HepG2 (cell line): ENCODE measurements around the gene TSC22D1. TPM values are rescaled to one million over a fixed set of nuclear protein-coding genes. Genes with fewer than 3 reads are reported as not detected.

Source experiments
- ATAC-seq: fragments of 200-7000 bp; cut with Tn5 transposase; 3 replicates; pipeline ENCODE4 v1.9.1; 2020; ENCODE audit warnings: mild to moderate bottlenecking, moderate library complexity
- BruUV-seq: library from RNA; stranded (reverse); fragments of 400-500 nt; replicated peaks from 2 replicates; lab custom pipeline; 2021; lab: Mats Ljungman, UMichigan
- CTCF ChIA-PET: fragments of 300-600 bp; formaldehyde crosslinking; extraction: SDS; loops from one replicate; lab custom pipeline; 2021; ENCODE audit warnings: low total read pairs, inconsistent platforms, low intra/inter-chr PET ratio; lab: Yijun Ruan, JAX
- POLR2A ChIA-PET: fragments of 350-600 bp; sonication (Branson Sonifier 250); formaldehyde crosslinking; loops from one replicate; lab custom pipeline; 2020; ENCODE audit warnings: antibody characterized with exemption, inconsistent platforms; lab: Yijun Ruan, JAX
- DNase-seq: peaks from one replicate; pipeline ENCODE4 v3.0.0-alpha.2; 2015; ENCODE audit warnings: low spot score
- FAIRE-seq: peaks from 3 replicates; lab custom pipeline; 2011; peaks lifted over from hg19 to GRCh38; lab: Jason Lieb, UNC
- H2AFZ ChIP-seq: one replicate; pipeline ENCODE4 v1.6.1; 2011; ENCODE audit warnings: low read length, inconsistent platforms
- H3K27ac ChIP-seq: fragments of 300-600 bp; 3 replicates; pipeline ENCODE4 v1.8.0; 2011; ENCODE audit warnings: mixed run types, mild to moderate bottlenecking, mixed read lengths, low read length, inconsistent platforms; ENCODE audit not compliant: insufficient read depth; ENCODE audit errors: extremely low read length
- H3K27me3 ChIP-seq, 2 experiments: fragments of 200-600 bp in 1 of 2; 2 replicates in 1 of 2; 3 replicates in 1 of 2; pipeline versions ENCODE4 v1.6.0 to v1.8.0; 2011; ENCODE audit warnings: low read length in 2 of 2, mild to moderate bottlenecking in 2 of 2, moderate library complexity in 2 of 2, inconsistent platforms in 1 of 2; ENCODE audit not compliant: insufficient read depth in 2 of 2, control insufficient read depth in 1 of 2
- H3K36me3 ChIP-seq, 2 experiments: fragments of 200-600 bp in 1 of 2; replicated peaks in 1 of 2; 2 replicates in 1 of 2; 3 replicates in 1 of 2; pipeline versions ENCODE4 v1.5.1 to v1.8.0; 2011; ENCODE audit warnings: low read length in 2 of 2, inconsistent platforms in 1 of 2; ENCODE audit not compliant: insufficient read depth in 2 of 2, control insufficient read depth in 1 of 2
- H3K4me1 ChIP-seq: 2 replicates; pipeline ENCODE4 v1.5.1; 2012; ENCODE audit warnings: low read length, inconsistent platforms; ENCODE audit not compliant: insufficient read depth
- H3K4me2 ChIP-seq: 2 replicates; pipeline ENCODE4 v1.6.0; 2011; ENCODE audit warnings: low read depth, low read length, inconsistent platforms
- H3K4me3 ChIP-seq, 3 experiments: fragments of 200-600 bp in 1 of 3; sonication (generic), shearing (Covaris generic) in 1 of 3; replicated peaks in 1 of 3; 2 replicates each; pipeline ENCODE4 v1.5.1; 2011 to 2016; ENCODE audit warnings: low read length in 3 of 3, inconsistent platforms in 2 of 3, low read depth in 2 of 3, mild to moderate bottlenecking in 2 of 3, control low read depth in 1 of 3, mixed read lengths in 1 of 3; ENCODE audit not compliant: insufficient read depth in 1 of 3
- H3K79me2 ChIP-seq: one replicate; pipeline ENCODE4 v1.6.1; 2011; ENCODE audit warnings: low read length, inconsistent platforms; ENCODE audit not compliant: insufficient read depth
- H3K9ac ChIP-seq: 2 replicates; pipeline ENCODE4 v1.6.0; 2011; ENCODE audit warnings: mild to moderate bottlenecking, low read depth, low read length, inconsistent platforms; ENCODE audit not compliant: insufficient read depth
- H3K9me3 ChIP-seq: 2 replicates; pipeline ENCODE4 v1.5.1; 2012; ENCODE audit warnings: mild to moderate bottlenecking, low read length
- H4K20me1 ChIP-seq: 2 replicates; pipeline ENCODE4 v1.6.0; 2011; ENCODE audit warnings: inconsistent platforms, mild to moderate bottlenecking, low read length, moderate library complexity; ENCODE audit not compliant: insufficient read depth
- EED ChIP-seq: sonication (generic); formaldehyde crosslinking; IDR thresholded peaks from 2 replicates; pipeline ENCODE4 v1.5.0; 2020; ENCODE audit warnings: mild to moderate bottlenecking, missing genetic modification reagents
- ETV6 ChIP-seq: sonication (generic); formaldehyde crosslinking; conservative IDR thresholded peaks from 2 replicates; pipeline ENCODE4 v1.4.0; 2020; ENCODE audit warnings: missing genetic modification reagents
- FOSL1 ChIP-seq: sonication (generic); formaldehyde crosslinking; IDR thresholded peaks from 2 replicates; pipeline ENCODE4 v1.9.0; 2021; ENCODE audit warnings: missing genetic modification reagents, borderline replicate concordance
- HCFC1 ChIP-seq: fragments of 150-350 bp; IDR thresholded peaks from 2 replicates; pipeline ENCODE4 v1.6.1; 2014; ENCODE audit warnings: low read depth, low read length
- KMT2A ChIP-seq: sonication (generic); formaldehyde crosslinking; IDR thresholded peaks from 2 replicates; pipeline ENCODE4 v1.4.0; 2020; ENCODE audit warnings: missing genetic modification reagents
- MAZ ChIP-seq, 2 experiments: sonication (generic) in 1 of 2; formaldehyde crosslinking in 1 of 2; IDR thresholded peaks; 2 replicates each; pipeline versions ENCODE4 v1.5.0 to v1.6.1; 2012 to 2020; ENCODE audit warnings: low read depth in 2 of 2, mild to moderate bottlenecking in 2 of 2, borderline replicate concordance in 1 of 2, improper control_type of control experiment in 1 of 2, low read length in 1 of 2, missing genetic modification reagents in 1 of 2, moderate library complexity in 1 of 2
- MED13 ChIP-seq: sonication (generic); formaldehyde crosslinking; IDR thresholded peaks from 2 replicates; pipeline ENCODE4 v1.5.0; 2020; ENCODE audit warnings: missing genetic modification reagents
- TIGD3 ChIP-seq: sonication (generic); formaldehyde crosslinking; IDR thresholded peaks from 2 replicates; pipeline ENCODE4 v1.5.1; 2020; ENCODE audit warnings: mild to moderate bottlenecking, missing genetic modification reagents, borderline replicate concordance
- ZBTB42 ChIP-seq: sonication (generic); formaldehyde crosslinking; IDR thresholded peaks from 2 replicates; pipeline ENCODE4 v1.5.0; 2020; ENCODE audit warnings: mild to moderate bottlenecking, missing genetic modification reagents
- ZNF33B ChIP-seq: sonication (generic); formaldehyde crosslinking; IDR thresholded peaks from 2 replicates; pipeline ENCODE4 v1.5.1; 2020; ENCODE audit warnings: mild to moderate bottlenecking, missing genetic modification reagents
- ZSCAN29 ChIP-seq: sonication (generic); formaldehyde crosslinking; conservative IDR thresholded peaks from 2 replicates; pipeline ENCODE4 v1.4.0; 2020; ENCODE audit warnings: mild to moderate bottlenecking, missing genetic modification reagents
- WGBS: methylation state at CpG from one replicate; pipeline ENCODE4 v1.1.6; 2017; ENCODE audit warnings: low lambda C conversion rate; 5-methylcytosine and 5-hydroxymethylcytosine counted together
- in situ Hi-C: cut with HindIII; loops from 2 replicates; pipeline ENCODE4 v1.10.0; 2017; ENCODE audit warnings: low pct_unique_long_range_greater_than_20kb; ENCODE audit not compliant: extremely low pct_ligation_motif_present
- intact Hi-C: fragments of 100-400 bp; cut with micrococcal nuclease; formaldehyde crosslinking; loops from one replicate; pipeline ENCODE4 v1.10.0; 2022; ENCODE audit not compliant: unreplicated experiment
- polyA plus RNA-seq, 8 experiments: library from polyadenylated mRNA; depleted of rRNA in 3 of 8; stranded (reverse) in 7 of 8; unstranded in 1 of 8; fragments of >200 nt; fragmentation: Illumina TruSeq in 4 of 8; extraction: Trizol in 4 of 8; gene quantifications; 2 replicates each; pipeline versions ENCODE4 v1.2.1 to v1.2.3, GENCODE V29; 2011 to 2016; ENCODE audit warnings: low read depth in 4 of 8, missing spikeins in 1 of 8, mixed read lengths in 1 of 8; ENCODE audit not compliant: insufficient read depth in 1 of 8
- total RNA-seq, 5 experiments: library from RNA; depleted of rRNA; stranded (reverse); fragments of >200 nt; fragmentation: Illumina TruSeq; extraction: Trizol; gene quantifications; 2 replicates each; pipeline ENCODE4 v1.2.3, GENCODE V29; 2016; ENCODE audit warnings: low read depth in 1 of 5
- TF ChIP-seq, protein P1 (sequence below): IDR thresholded peaks from 2 replicates; pipeline ENCODE4 v1.6.1; 2016; ENCODE audit warnings: missing genetic modification reagents, missing compliant biosample characterization
- TF ChIP-seq, protein P2 (sequence below): sonication (generic); formaldehyde crosslinking; conservative IDR thresholded peaks from 2 replicates; pipeline ENCODE4 v1.5.0; 2020; ENCODE audit warnings: missing genetic modification reagents
- TF ChIP-seq, protein P3 (sequence below): sonication (generic); formaldehyde crosslinking; IDR thresholded peaks from 2 replicates; pipeline ENCODE4 v1.4.0; 2020; ENCODE audit warnings: mild to moderate bottlenecking, missing genetic modification reagents
- TF ChIP-seq, protein P4 (sequence below): sonication (generic); formaldehyde crosslinking; IDR thresholded peaks from 2 replicates; pipeline ENCODE4 v1.5.1; 2020; ENCODE audit warnings: missing genetic modification reagents, mild to moderate bottlenecking, borderline replicate concordance

TSC22D1 gene
- total and polyA plus RNA-seq, 2 of the 13 experiments (the other 11 are each of a cell fraction or from before 2014, with no cell fraction given): 18.4 to 35.7 TPM

DNA sequence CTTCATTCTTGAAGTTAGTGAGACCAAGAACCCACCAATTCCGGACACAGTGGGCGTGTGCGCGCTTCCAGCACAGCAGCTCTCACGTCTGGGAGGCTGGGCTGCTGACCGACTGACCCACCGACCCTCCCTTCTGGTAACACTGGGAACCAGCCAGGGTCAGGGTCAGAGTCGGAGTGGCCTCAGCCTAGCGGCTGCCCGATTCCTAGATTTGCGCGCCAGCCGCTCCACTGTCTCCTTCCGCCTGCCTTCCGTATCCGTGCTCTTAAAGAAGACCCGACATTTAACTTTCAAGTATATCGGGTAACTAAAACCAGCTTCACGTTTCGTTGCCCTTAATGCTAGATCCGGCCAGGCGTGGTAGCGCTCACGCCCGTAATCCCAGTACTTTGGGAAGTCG lies 161.4 kb downstream of the TSC22D1 start (continued):
- TF ChIP-seq, protein P1, sequence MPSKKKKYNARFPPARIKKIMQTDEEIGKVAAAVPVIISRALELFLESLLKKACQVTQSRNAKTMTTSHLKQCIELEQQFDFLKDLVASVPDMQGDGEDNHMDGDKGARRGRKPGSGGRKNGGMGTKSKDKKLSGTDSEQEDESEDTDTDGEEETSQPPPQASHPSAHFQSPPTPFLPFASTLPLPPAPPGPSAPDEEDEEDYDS (CRISPR knock-in tag): no peak
- TF ChIP-seq, protein P2, sequence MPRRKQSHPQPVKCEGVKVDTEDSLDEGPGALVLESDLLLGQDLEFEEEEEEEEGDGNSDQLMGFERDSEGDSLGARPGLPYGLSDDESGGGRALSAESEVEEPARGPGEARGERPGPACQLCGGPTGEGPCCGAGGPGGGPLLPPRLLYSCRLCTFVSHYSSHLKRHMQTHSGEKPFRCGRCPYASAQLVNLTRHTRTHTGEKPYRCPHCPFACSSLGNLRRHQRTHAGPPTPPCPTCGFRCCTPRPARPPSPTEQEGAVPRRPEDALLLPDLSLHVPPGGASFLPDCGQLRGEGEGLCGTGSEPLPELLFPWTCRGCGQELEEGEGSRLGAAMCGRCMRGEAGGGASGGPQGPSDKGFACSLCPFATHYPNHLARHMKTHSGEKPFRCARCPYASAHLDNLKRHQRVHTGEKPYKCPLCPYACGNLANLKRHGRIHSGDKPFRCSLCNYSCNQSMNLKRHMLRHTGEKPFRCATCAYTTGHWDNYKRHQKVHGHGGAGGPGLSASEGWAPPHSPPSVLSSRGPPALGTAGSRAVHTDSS (CRISPR knock-in tag): no peak
- no peak for TF ChIP-seq ZBTB42 (CRISPR knock-in tag)
- TF ChIP-seq, all 625 proteins: peak for 0

- no peak for FAIRE-seq
- BruUV-seq: no TSS peak
- TF ChIP-seq TIGD3 (CRISPR knock-in tag): no peak
- TF ChIP-seq KMT2A (CRISPR knock-in tag): no peak
- TF ChIP-seq HCFC1: no peak
- TF ChIP-seq EED (CRISPR knock-in tag): no peak
- TF ChIP-seq FOSL1 (CRISPR knock-in tag): no peak
- TF ChIP-seq, protein P3, sequence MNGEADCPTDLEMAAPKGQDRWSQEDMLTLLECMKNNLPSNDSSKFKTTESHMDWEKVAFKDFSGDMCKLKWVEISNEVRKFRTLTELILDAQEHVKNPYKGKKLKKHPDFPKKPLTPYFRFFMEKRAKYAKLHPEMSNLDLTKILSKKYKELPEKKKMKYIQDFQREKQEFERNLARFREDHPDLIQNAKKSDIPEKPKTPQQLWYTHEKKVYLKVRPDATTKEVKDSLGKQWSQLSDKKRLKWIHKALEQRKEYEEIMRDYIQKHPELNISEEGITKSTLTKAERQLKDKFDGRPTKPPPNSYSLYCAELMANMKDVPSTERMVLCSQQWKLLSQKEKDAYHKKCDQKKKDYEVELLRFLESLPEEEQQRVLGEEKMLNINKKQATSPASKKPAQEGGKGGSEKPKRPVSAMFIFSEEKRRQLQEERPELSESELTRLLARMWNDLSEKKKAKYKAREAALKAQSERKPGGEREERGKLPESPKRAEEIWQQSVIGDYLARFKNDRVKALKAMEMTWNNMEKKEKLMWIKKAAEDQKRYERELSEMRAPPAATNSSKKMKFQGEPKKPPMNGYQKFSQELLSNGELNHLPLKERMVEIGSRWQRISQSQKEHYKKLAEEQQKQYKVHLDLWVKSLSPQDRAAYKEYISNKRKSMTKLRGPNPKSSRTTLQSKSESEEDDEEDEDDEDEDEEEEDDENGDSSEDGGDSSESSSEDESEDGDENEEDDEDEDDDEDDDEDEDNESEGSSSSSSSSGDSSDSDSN (CRISPR knock-in tag): no peak
- no peak for TF ChIP-seq ZSCAN29
- no peak for TF ChIP-seq MED13 (CRISPR knock-in tag)
- TF ChIP-seq ETV6: no peak
- TF ChIP-seq, protein P4, sequence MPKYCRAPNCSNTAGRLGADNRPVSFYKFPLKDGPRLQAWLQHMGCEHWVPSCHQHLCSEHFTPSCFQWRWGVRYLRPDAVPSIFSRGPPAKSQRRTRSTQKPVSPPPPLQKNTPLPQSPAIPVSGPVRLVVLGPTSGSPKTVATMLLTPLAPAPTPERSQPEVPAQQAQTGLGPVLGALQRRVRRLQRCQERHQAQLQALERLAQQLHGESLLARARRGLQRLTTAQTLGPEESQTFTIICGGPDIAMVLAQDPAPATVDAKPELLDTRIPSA: no peak
- no peak for TF ChIP-seq ZNF33B (CRISPR knock-in tag)
- TF ChIP-seq MAZ (IDR thresholded peaks at IDR 0.05; ENCODE audit: borderline replicate concordance, low read depth, low read length): no peak
- TF ChIP-seq MAZ (CRISPR knock-in tag; IDR thresholded peaks at IDR 0.05; ENCODE audit: low read depth): no peak
Observed at GRCh38 chr13:44413095-44413494, 163.0 kb downstream of the TSC22D1 start.

More at GRCh38 chr13:44413095-44413494, 163.0 kb downstream of the TSC22D1 start:
- ChIA-PET CTCF (no interaction called here), POLR2A (no interaction called here)
- Histone ChIP-seq H3K27me3 (no peaks in the 10 kb centered on the region; a peak in 1 of 5 replicates), H3K4me1 (peaks cover 39% of the 10 kb centered on the region), H3K9ac (no peak overlapping the region), H3K36me3 (no peaks in the 10 kb centered on the region), H4K20me1 (no peaks in the 10 kb centered on the region), H3K79me2 (no peaks in the 10 kb centered on the region), H3K4me2 (no peak overlapping the region), H3K27ac (no peak overlapping the region), H3K9me3 (no peaks in the 10 kb centered on the region), H2AFZ (no peak overlapping the region), H3K4me3 (no peak overlapping the region)
- in situ Hi-C loops (no loop called here), intact Hi-C loops (no loop called here)
- WGBS: 89% methylated on average over 13 of the region's 13 CpGs
- no peak for ATAC-seq
- no peak for DNase-seq
